Tibial nerve (tissue), 4 donors: ENCODE results near the gene RPAP2. TPM values are rescaled to one million over a fixed set of nuclear protein-coding genes. Genes with fewer than 3 reads are reported as not detected.

Experiments
- DNase-seq, 2 donors: peaks; one replicate each; pipeline ENCODE4 v3.0.0-alpha.2; 2019; ENCODE audit warnings: low spot score in 2 of 2
- H3K27ac ChIP-seq, 4 donors: fragments of 200-600 bp; sonication (generic) in 3 of 4; one replicate each; pipeline ENCODE4 v1.5.1; 2017 to 2019; ENCODE audit warnings: mild to moderate bottlenecking in 1 of 4
- H3K27me3 ChIP-seq, 2 donors: fragments of 200-600 bp; sonication (generic) in 1 of 2; one replicate each; pipeline versions ENCODE4 v1.5.1 to v1.6.0; 2017 to 2019
- H3K36me3 ChIP-seq, 3 donors: fragments of 200-600 bp; sonication (generic); one replicate each; pipeline ENCODE4 v1.5.1; 2018 to 2019
- H3K4me1 ChIP-seq, 4 donors: fragments of 200-600 bp; sonication (generic) in 3 of 4; one replicate each; pipeline ENCODE4 v1.5.1; 2017 to 2019
- H3K4me3 ChIP-seq, 4 donors: fragments of 200-600 bp; sonication (generic) in 3 of 4; one replicate each; pipeline ENCODE4 v1.5.1; 2017 to 2019; ENCODE audit warnings: mild to moderate bottlenecking in 1 of 4, moderate library complexity in 1 of 4
- H3K9me3 ChIP-seq, 4 donors: fragments of 200-600 bp; sonication (generic) in 3 of 4; one replicate each; pipeline ENCODE4 v1.5.1; 2017 to 2019
- CTCF ChIP-seq, 5 experiments: fragments of 200-600 bp in 3 of 5; fragments of 450-650 bp in 2 of 5; sonication (generic) in 3 of 5; IDR thresholded peaks; one replicate each; pipeline ENCODE4 v1.5.1; 2016 to 2019; ENCODE audit warnings: antibody characterized with exemption in 5 of 5, mild to moderate bottlenecking in 3 of 5, moderate library complexity in 2 of 5
- EP300 ChIP-seq, 2 donors: sonication (generic); formaldehyde crosslinking; IDR thresholded peaks; one replicate each; pipeline ENCODE4 v1.6.1; 2017; ENCODE audit warnings: antibody characterized with exemption in 2 of 2, mild to moderate bottlenecking in 1 of 2
- POLR2A ChIP-seq, 2 donors: fragments of 450-650 bp; IDR thresholded peaks; one replicate each; pipeline ENCODE4 v1.6.1; 2017; ENCODE audit warnings: antibody characterized with exemption in 2 of 2, mild to moderate bottlenecking in 2 of 2, moderate library complexity in 2 of 2
- WGBS, 2 donors: methylation state at CpG; one replicate each; pipeline ENCODE4 v1.1.5; 2018; 5-methylcytosine and 5-hydroxymethylcytosine counted together
- total RNA-seq, 4 donors: library from RNA; depleted of rRNA; stranded (reverse); fragments of >200 nt; gene quantifications; one replicate each; pipeline ENCODE4 v1.1.0, GENCODE V29; 2016

RPAP2 gene
- total RNA-seq, 4 donors from 2014 or later, result 3.3 to 12.2 (median 7.7) TPM

GRCh38 chr1:92443893-92444292, 145.0 kb downstream of the RPAP2 start:
- no peaks in the 10 kb centered on the region for H3K4me1 ChIP-seq
- H3K27ac ChIP-seq, result no peak overlapping the region
- no peak for DNase-seq
- WGBS, 2 donors, result 72 to 89% methylated on average over 3 of the region's 3 CpGs
- H3K9me3 ChIP-seq, result no peaks in the 10 kb centered on the region
- TF ChIP-seq CTCF (IDR thresholded peaks at IDR 0.05), result no peak
- TF ChIP-seq EP300 (IDR thresholded peaks at IDR 0.05), result no peak
- no peak for TF ChIP-seq POLR2A (IDR thresholded peaks at IDR 0.05)
- no peaks in the 10 kb centered on the region for H3K27me3 ChIP-seq
- no peaks in the 10 kb centered on the region for H3K36me3 ChIP-seq
- H3K4me3 ChIP-seq, result no peak overlapping the region

GRCh38 chr1:92444351-92444750, 145.5 kb downstream of the RPAP2 start:
- no peak overlapping the region for H3K4me3 ChIP-seq
- no peak overlapping the region for H3K27ac ChIP-seq
- H3K27me3 ChIP-seq, result no peaks in the 10 kb centered on the region
- DNase-seq, result no peak
- no peak for TF ChIP-seq EP300 (IDR thresholded peaks at IDR 0.05)
- TF ChIP-seq POLR2A (IDR thresholded peaks at IDR 0.05), result no peak
- no peak for TF ChIP-seq CTCF (IDR thresholded peaks at IDR 0.05)
- WGBS, 2 donors, result 59 to 64% methylated on average over 1 of the region's 1 CpG
- no peaks in the 10 kb centered on the region for H3K4me1 ChIP-seq
- peaks cover 0 to under 1% (median 0%) of the 10 kb centered on the region in 4 donors for H3K9me3 ChIP-seq
- no peaks in the 10 kb centered on the region for H3K36me3 ChIP-seq

- Histone ChIP-seq H3K27ac (no peak overlapping the region), H3K9me3 (peaks cover 0 to 7% (median 0%) of the 10 kb centered on the region in 4 donors), H3K36me3 (no peaks in the 10 kb centered on the region), H3K27me3 (no peaks in the 10 kb centered on the region), H3K4me1 (no peaks in the 10 kb centered on the region), H3K4me3 (no peak overlapping the region)
- no peak for DNase-seq
- TF ChIP-seq POLR2A (IDR thresholded peaks at IDR 0.05), result no peak
- no peak for TF ChIP-seq EP300 (IDR thresholded peaks at IDR 0.05)
- TF ChIP-seq CTCF (IDR thresholded peaks at IDR 0.05), result no peak
- 90 to 91% methylated on average over 2 of the region's 2 CpGs for WGBS, 2 donors
Measured at GRCh38 chr1:92445865-92446264, 147.0 kb downstream of the RPAP2 start.

- 64 to 65% methylated on average over 2 of the region's 2 CpGs for WGBS, 2 donors
- no peaks in the 10 kb centered on the region for H3K27me3 ChIP-seq
- no peak for DNase-seq
- no peak overlapping the region for H3K4me3 ChIP-seq
- no peaks in the 10 kb centered on the region for H3K36me3 ChIP-seq
- no peak for TF ChIP-seq CTCF (IDR thresholded peaks at IDR 0.05)
- no peak for TF ChIP-seq EP300 (IDR thresholded peaks at IDR 0.05)
- TF ChIP-seq POLR2A (IDR thresholded peaks at IDR 0.05), result no peak
- H3K27ac ChIP-seq, result no peak overlapping the region
- H3K9me3 ChIP-seq, result peaks cover 0 to 11% (median 0%) of the 10 kb centered on the region in 4 donors
- no peaks in the 10 kb centered on the region for H3K4me1 ChIP-seq
Measured at GRCh38 chr1:92446546-92446945, 147.7 kb downstream of the RPAP2 start.

- DNase-seq, result no peak
- WGBS, 2 donors, result 49 to 63% methylated on average over 3 of the region's 3 CpGs
- H3K4me3 ChIP-seq, result no peak overlapping the region
- H3K9me3 ChIP-seq, result peaks cover 0 to 15% (median 0%) of the 10 kb centered on the region in 4 donors
- no peaks in the 10 kb centered on the region for H3K4me1 ChIP-seq
- TF ChIP-seq CTCF (IDR thresholded peaks at IDR 0.05) (no peak), EP300 (IDR thresholded peaks at IDR 0.05) (no peak), POLR2A (IDR thresholded peaks at IDR 0.05) (no peak)
- no peaks in the 10 kb centered on the region for H3K36me3 ChIP-seq
- no peak overlapping the region for H3K27ac ChIP-seq
- no peaks in the 10 kb centered on the region for H3K27me3 ChIP-seq
Measured at GRCh38 chr1:92447033-92447681, 148.3 kb downstream of the RPAP2 start.
